Measurements from ENCODE around the gene ZNF792.

GRCh38 chr19:34985249-34986022 is 21.4 kb upstream of the ZNF792 start:
- TF ChIP-seq EZH2 (IDR thresholded peaks at IDR 0.05; ENCODE audit: borderline replicate concordance, low read depth, low read length, severe bottlenecking) (no peak), CTCF (IDR thresholded peaks at IDR 0.05; ENCODE audit: borderline replicate concordance, extremely low read depth, low read length, poor library complexity, severe bottlenecking) (no peak)
